Large intestine (tissue), 3 donors: ENCODE measurements around the gene PAIP2. TPM values are rescaled to one million over a fixed set of nuclear protein-coding genes. Genes with fewer than 3 reads are reported as not detected.
"Not testable (repeated sequence)": the region's sequence is repeated elsewhere in the genome, so short reads cannot be mapped to it uniquely, and the experiment has no call there.

Experiments used
- DNase-seq, 2 donors: peaks; one replicate each; pipeline versions ENCODE4 v3.0.0 to v3.0.0-alpha.2; 2013
- H3K27ac ChIP-seq: one replicate; pipeline ENCODE4 v1.5.1; 2013; ENCODE audit warnings: low read length
- H3K27me3 ChIP-seq: 2 replicates; pipeline ENCODE4 v1.6.1; 2013; ENCODE audit warnings: low read length; ENCODE audit not compliant: control insufficient read depth, insufficient read depth
- H3K36me3 ChIP-seq: 2 replicates; pipeline ENCODE4 v1.6.1; 2013; ENCODE audit warnings: low read length; ENCODE audit not compliant: control insufficient read depth, insufficient read depth
- H3K4me1 ChIP-seq: one replicate; pipeline ENCODE4 v1.6.1; 2013; ENCODE audit warnings: low read length; ENCODE audit not compliant: control insufficient read depth, insufficient read depth
- H3K4me3 ChIP-seq: one replicate; pipeline ENCODE4 v1.5.1; 2013; ENCODE audit warnings: low read length
- H3K9me3 ChIP-seq: one replicate; pipeline ENCODE4 v1.6.1; 2013; ENCODE audit warnings: mild to moderate bottlenecking, low read depth, low read length, moderate library complexity; ENCODE audit not compliant: control insufficient read depth
- WGBS: methylation state at CpG from one replicate; pipeline ENCODE4 v1.1.5; 2013; ENCODE audit warnings: low lambda C conversion rate; ENCODE audit not compliant: insufficient coverage; 5-methylcytosine and 5-hydroxymethylcytosine counted together
- polyA plus RNA-seq: library from polyadenylated mRNA; unstranded; fragments of 120-200 nt; gene quantifications from one replicate; pipeline ENCODE4 v1.2.1, GENCODE V29; 2013

The PAIP2 gene
- polyA plus RNA-seq, 1 donor: 79.9 TPM

DNA sequence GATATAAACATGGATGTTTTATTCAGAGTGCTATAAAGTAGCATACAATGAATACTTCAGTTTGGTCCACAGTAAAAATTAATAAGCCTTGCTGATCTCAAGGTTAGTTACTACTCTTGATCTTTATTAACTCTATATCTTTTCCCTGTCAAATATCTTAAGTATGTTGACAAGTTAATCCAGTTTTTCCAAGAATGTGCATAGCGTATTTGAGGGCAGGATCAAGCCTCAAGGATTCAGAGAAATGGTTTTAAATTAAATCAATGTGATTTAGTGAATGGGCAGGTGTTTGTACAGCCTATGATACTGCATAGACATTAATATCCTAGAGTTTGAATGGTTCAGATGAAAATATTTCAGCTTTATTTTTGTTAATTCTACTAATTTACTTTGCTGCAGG, 27.4 kb upstream of the PAIP2 start:
- H3K27ac ChIP-seq: no peak overlapping the region
- H3K4me3 ChIP-seq: no peak overlapping the region
- peaks cover 30% of the 10 kb centered on the region for H3K36me3 ChIP-seq
- no peaks in the 10 kb centered on the region for H3K4me1 ChIP-seq
- WGBS: no CpG with 5 or more reads among the region's 1 CpG
- no peaks in the 10 kb centered on the region for H3K27me3 ChIP-seq
- no peaks in the 10 kb centered on the region for H3K9me3 ChIP-seq
- no peak for DNase-seq

DNA sequence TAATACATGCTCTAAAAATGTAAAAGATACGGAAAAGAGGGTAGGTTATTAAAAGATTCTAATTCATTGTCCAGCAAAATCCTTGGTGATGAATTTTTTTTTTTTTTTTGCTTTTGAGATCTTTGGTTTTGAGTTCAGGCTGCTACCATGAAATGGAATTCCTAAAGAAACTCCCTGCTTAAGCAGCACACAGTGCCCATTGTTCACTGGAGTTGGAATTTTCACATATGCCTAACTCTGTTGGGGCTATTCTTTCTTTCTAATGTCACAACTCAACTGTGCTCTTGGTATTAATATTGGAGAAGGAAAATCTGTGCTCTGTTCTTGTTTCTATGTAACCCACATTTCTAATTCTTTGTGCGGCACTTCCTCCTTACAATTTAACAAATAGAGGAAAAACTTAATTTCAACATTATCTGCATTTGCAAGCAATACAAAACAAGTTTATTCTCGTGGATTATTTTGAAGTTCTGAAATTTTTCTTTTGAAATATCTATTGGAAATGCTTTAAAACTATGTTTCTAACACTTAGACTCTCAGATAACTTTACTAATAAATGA, 26.5 kb upstream of the PAIP2 start:
- Histone ChIP-seq H3K4me1 (no peaks in the 10 kb centered on the region), H3K4me3 (no peak overlapping the region), H3K9me3 (no peaks in the 10 kb centered on the region), H3K27ac (no peak overlapping the region), H3K27me3 (no peaks in the 10 kb centered on the region), H3K36me3 (peaks cover 37% of the 10 kb centered on the region)
- 100% methylated on average over 3 of the region's 3 CpGs for WGBS
- DNase-seq: no peak

DNA sequence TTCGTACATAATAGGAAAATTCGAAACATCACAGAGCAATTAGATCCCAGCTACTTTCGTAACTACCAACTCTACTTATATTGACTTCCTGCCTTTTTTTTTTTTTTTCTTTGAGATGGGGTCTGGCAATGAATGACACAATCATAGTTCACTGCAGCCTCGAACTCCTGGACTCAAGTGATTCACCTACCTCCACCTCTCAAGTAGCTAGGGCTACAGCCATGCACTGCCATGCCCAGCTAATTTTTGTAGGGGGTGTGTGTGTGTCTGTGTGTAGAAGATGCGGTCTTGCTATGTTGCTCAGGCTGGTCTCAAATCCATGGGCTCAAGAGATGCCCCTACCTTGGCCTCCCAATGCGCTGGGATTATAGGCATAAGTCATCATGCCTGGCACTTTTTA, 5.8 kb upstream of the PAIP2 start:
- H3K36me3 ChIP-seq: peaks cover 16% of the 10 kb centered on the region
- no peaks in the 10 kb centered on the region for H3K4me1 ChIP-seq
- no peaks in the 10 kb centered on the region for H3K9me3 ChIP-seq
- H3K27me3 ChIP-seq: no peaks in the 10 kb centered on the region
- DNase-seq: no peak
- WGBS: 70% methylated on average over 3 of the region's 6 CpGs
- H3K27ac ChIP-seq: no peak overlapping the region
- H3K4me3 ChIP-seq: no peak overlapping the region

DNA sequence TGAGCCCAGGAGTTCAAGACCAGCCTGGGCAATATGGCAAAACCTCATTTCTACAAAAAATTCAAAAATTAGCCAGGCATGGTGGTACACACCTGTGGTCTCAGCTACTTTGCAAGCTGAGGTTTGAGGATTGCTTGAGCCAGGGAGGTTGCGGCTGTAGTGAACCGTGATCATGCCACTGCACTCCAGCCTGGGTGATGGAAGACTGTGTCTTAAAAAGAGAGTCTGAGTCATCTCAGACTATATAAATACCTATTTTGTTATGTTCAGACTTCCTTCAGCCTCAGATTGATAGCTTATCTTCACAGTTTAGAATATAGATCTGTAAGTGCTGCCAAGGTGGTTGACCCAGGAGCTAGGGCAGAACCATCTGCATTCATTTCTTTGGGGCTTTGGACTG, 1.6 kb upstream of the PAIP2 start:
- no peak for DNase-seq
- Histone ChIP-seq H3K9me3 (no peaks in the 10 kb centered on the region), H3K4me1 (peaks cover 3% of the 10 kb centered on the region), H3K4me3 (no peak overlapping the region), H3K27me3 (no peaks in the 10 kb centered on the region), H3K27ac (no peak overlapping the region), H3K36me3 (peaks cover 2% of the 10 kb centered on the region)
- no CpG with 5 or more reads among the region's 2 CpGs for WGBS

DNA sequence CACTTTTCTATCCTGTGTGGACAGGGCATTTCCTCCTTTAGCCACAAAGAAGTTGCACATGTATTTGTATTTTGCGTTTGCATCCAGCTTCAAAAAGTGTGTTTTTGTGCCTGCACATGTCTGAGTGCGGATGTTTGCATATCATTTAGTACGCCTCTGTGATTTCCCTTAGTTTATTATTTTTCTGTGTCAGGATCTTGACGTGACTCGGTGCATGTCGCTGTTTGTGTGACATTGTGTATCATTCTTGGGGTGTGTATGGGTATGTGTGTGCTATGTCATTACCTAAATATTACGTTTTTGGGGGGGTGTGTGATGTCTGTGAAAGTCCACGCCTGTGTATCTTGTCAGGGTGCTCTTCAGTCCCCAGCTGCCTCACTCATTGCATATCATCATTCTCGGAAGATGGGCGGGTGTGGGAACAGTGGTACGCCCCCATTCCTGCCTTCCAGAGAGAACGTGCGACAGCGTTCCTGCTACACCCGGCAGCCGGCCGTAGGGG, 416 bp upstream of the PAIP2 start:
- Histone ChIP-seq H3K27me3 (no peaks in the 10 kb centered on the region), H3K27ac (no peak overlapping the region), H3K4me1 (peaks cover 3% of the 10 kb centered on the region), H3K36me3 (peaks cover 2% of the 10 kb centered on the region), H3K4me3 (peak overlapping the region; percentile 98), H3K9me3 (no peaks in the 10 kb centered on the region)
- no peak for DNase-seq
- no CpG with 5 or more reads among the region's 17 CpGs for WGBS

DNA sequence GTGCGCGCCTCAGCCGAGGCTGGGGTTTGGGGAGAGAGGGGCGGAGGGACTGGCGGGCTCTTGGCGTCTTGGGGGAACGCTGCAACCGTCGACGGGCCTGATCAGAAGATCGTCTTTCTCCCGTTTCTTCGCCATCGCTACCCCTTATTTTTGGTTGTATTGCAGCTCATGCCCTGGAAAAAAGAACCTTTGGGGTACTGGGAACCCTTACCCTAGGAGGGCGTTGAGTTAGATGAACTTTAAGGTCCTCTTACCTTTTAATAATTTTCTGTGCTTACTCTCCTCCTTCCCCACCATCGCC, 719 bp downstream of the PAIP2 start:
- peak overlapping the region; percentile 99 for H3K27ac ChIP-seq
- no peaks in the 10 kb centered on the region for H3K27me3 ChIP-seq
- peaks cover 2% of the 10 kb centered on the region for H3K36me3 ChIP-seq
- no peaks in the 10 kb centered on the region for H3K9me3 ChIP-seq
- H3K4me3 ChIP-seq: peak overlapping the region; percentile 98
- H3K4me1 ChIP-seq: peaks cover 3% of the 10 kb centered on the region
- no peak for DNase-seq
- WGBS: no CpG with 5 or more reads among the region's 16 CpGs

DNA sequence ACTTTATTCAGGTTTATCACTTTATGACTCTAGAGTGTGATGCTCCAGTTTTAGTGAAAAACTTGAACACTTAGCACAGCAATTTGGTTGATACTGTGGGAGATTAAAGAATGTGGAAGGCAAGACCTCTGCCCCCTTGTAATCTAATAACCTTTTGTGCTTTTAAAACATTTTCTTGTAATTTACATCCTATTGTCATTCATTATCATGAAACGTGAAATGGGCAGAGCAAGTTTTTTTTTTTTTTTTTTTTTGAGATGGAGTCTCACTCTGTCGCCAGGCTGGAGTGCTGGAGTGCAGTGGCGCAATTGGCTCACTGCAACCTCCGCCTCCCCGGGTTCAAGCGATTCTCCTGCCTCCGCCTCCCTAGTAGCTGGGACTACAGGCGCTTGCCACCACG, 1.8 kb downstream of the PAIP2 start:
- no peak for DNase-seq
- 20% methylated on average over 1 of the region's 9 CpGs for WGBS
- H3K9me3 ChIP-seq: no peaks in the 10 kb centered on the region
- H3K36me3 ChIP-seq: peaks cover 2% of the 10 kb centered on the region
- H3K27ac ChIP-seq: no peak overlapping the region
- H3K4me1 ChIP-seq: peaks cover 3% of the 10 kb centered on the region
- H3K4me3 ChIP-seq: no peak overlapping the region
- no peaks in the 10 kb centered on the region for H3K27me3 ChIP-seq

DNA sequence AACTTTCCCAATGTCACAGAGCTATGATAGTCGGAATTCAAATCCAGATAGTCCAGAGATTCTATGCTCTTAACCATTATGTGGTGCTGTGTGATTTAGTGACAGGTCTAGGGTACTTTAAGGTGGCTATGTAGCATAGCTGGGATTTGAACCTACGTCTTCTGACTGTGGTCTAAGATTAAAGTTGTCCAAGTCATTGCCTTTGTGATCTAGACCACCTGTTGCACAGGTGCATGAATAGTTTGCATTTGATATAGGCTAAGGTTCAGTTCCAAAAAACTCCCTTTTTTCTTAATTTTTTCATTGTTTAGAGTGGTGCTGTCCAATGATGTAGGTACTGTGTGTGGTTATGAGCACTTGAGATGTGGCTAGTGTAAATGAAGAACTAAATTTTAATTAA, 2.5 kb downstream of the PAIP2 start:
- peaks cover 2% of the 10 kb centered on the region for H3K36me3 ChIP-seq

DNA sequence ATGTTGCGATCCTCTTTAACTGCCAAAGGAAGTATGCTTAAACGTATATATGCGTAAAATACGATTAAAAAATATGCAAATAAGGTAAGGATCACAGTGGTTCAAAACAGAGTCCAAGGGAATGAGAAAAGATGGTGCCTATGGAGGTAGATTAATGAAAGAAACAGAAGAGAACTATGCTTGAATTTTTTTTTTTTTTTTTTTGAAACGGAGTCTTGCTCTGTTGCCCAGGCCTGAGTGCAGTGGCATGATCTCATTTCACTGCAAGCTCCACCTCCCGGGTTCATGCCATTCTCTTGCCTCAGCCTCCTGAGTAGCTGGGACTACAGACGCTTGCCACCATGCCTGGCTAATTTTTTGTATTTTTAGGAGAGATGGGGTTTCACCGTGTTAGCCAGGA, 3.8 kb downstream of the PAIP2 start:
- H3K36me3 ChIP-seq, H3K4me1 ChIP-seq: not testable (repeated sequence)
- 100% methylated on average over 4 of the region's 8 CpGs for WGBS

More for the DNA sequence above, 2.5 kb downstream of the PAIP2 start:
- no CpG with 5 or more reads among the region's 2 CpGs for WGBS
- peaks cover 3% of the 10 kb centered on the region for H3K4me1 ChIP-seq
- no peaks in the 10 kb centered on the region for H3K9me3 ChIP-seq
- H3K27me3 ChIP-seq: no peaks in the 10 kb centered on the region
- H3K27ac ChIP-seq: no peak overlapping the region
- H3K4me3 ChIP-seq: no peak overlapping the region
- DNase-seq: no peak

DNA sequence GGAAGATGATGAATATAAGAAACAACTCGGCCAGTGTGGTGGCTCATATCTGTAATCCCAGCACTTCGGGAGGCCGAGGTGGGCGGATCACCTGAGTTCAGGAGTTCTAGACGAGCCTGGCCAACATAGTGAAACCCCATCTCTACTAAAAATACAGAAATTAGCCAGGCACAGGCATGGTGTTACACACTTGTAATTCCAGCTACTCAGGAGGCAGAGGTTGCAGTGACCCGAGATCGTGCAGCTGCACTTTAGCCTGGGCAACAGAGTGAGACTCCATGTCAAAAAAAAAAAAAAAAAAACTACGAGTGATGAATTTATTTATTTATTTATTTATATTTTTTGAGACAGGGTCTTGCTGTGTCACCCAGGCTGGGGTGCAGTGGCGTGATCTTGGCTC, 6.2 kb downstream of the PAIP2 start:
- not testable (repeated sequence) for DNase-seq, H3K27me3 ChIP-seq, H3K36me3 ChIP-seq, H3K4me3 ChIP-seq, H3K9me3 ChIP-seq, H3K27ac ChIP-seq, H3K4me1 ChIP-seq
- WGBS: 89% methylated on average over 5 of the region's 9 CpGs

More for the DNA sequence above, 3.8 kb downstream of the PAIP2 start:
- H3K27me3 ChIP-seq, H3K27ac ChIP-seq, H3K9me3 ChIP-seq, DNase-seq, H3K4me3 ChIP-seq: not testable (repeated sequence)

DNA sequence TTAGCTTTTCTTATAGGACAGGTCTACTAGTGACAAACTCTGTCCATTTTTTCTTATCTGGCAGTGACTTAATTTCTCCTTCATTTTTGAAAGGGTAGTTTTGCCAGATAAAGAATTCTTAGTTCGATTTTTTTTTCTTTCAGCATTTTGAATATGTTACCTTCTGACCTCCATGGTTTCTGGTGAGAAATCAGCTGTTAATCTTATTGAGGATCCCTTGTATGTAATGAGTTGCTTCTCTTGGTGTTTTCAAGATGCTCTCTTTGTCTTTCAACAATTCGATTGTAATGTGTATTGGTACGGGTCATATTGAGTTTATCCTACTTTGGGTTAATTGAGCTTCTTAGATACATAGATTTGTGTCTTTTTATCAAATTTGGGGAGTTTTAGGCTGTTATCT, 12.5 kb downstream of the PAIP2 start:
- peaks cover 7% of the 10 kb centered on the region for H3K36me3 ChIP-seq

More for the DNA sequence above, 12.5 kb downstream of the PAIP2 start:
- no peak overlapping the region for H3K4me3 ChIP-seq
- no peaks in the 10 kb centered on the region for H3K27me3 ChIP-seq
- DNase-seq: no peak
- 100% methylated on average over 1 of the region's 3 CpGs for WGBS
- no peaks in the 10 kb centered on the region for H3K4me1 ChIP-seq
- H3K9me3 ChIP-seq: no peaks in the 10 kb centered on the region
- no peak overlapping the region for H3K27ac ChIP-seq
